Measurements from ENCODE around the gene PROK2.

PROK2 gene

DNA sequence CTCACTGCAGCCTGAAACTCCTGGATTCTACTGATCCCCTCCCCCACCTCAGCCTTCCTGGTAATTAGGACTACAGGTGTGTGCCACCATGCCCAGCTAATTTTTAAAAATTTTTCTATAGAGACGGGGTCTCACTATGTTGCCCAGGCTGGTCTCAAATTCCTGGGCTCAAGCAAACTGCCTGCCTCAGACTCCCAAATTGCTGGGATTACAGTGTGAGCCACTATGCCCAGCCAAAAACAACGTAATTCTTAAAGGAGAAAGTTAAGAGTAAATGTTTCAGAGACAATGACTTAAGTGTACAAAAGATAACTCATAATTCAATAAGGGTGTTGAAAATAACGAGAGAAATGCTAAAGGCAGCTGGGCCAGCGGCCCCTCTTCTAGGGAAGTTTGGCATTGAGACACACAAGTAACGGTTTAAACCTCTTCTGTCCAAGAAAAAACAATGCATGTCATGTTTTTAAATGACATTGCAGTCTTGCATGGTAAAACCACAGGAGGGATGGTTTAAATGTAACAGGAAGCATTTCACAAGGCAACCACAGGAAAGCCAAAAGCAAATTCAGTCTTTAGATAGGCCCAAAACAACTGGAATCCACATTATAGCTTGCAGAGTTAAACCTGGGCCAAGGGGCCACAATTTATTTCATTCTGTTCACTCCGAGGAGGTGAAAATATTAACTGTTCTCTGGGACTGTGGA lies 5.1 kb downstream of the PROK2 start:
- Mint-ChIP-seq H3K36me3 (ENCODE audit: low read depth) (peaks cover 2% of the 10 kb centered on the region), H3K27ac (no peak overlapping the region), H3K27me3 (ENCODE audit: low read depth) (peaks cover 49% of the 10 kb centered on the region), H3K4me1 (ENCODE audit: low read depth) (peaks cover 18% of the 10 kb centered on the region), H3K9me3 (no peaks in the 10 kb centered on the region), H3K4me3 (no peak overlapping the region)

DNA sequence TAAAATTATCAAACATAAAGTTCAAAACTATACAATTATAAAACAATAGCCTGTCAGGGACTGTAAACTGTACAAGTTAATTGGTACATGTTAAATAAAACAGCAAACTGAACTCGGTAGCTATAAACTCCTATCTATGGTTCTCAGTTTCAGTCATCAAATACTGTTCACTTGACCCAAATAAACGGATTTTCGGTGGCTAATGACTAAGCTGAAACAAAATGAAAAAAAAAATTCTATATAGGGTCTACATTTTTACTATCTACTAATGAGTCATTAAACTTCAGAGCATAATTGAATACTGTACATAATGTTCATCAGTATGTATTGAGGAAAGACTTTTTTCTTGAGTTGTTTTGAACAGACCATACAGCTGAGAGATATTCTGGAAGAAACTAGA lies 6.6 kb downstream of the PROK2 start:
- H3K4me3 Mint-ChIP-seq = no peak overlapping the region
- peaks cover 13% of the 10 kb centered on the region for H3K4me1 Mint-ChIP-seq (ENCODE audit: low read depth)
- H3K27me3 Mint-ChIP-seq (ENCODE audit: low read depth) = peaks cover 36% of the 10 kb centered on the region
- H3K36me3 Mint-ChIP-seq (ENCODE audit: low read depth) = no peaks in the 10 kb centered on the region
- no peak overlapping the region for H3K27ac Mint-ChIP-seq
- no peaks in the 10 kb centered on the region for H3K9me3 Mint-ChIP-seq

DNA sequence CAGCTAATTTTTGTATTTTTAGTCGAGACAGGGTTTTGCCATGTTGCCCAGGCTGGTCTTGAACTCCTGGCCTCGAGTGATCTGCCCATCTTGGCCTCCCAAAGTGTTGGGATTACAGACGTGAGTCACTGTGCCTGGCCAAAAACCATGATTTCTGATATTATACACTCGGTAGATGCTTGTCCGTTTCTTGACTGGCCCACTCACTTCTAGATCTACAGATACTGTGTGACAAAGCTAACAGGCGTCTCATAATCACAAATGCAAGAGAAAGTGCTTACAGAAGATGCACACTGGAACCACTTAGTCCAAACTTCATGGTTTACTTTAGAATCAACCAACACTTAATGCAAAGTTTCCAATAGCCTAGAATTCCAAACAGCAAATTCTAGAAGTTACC lies 8.4 kb downstream of the PROK2 start:
- Mint-ChIP-seq H3K4me3 (no peak overlapping the region), H3K4me1 (ENCODE audit: low read depth) (peaks cover 13% of the 10 kb centered on the region), H3K27ac (no peak overlapping the region), H3K9me3 (no peaks in the 10 kb centered on the region), H3K27me3 (ENCODE audit: low read depth) (peaks cover 30% of the 10 kb centered on the region), H3K36me3 (ENCODE audit: low read depth) (no peaks in the 10 kb centered on the region)

DNA sequence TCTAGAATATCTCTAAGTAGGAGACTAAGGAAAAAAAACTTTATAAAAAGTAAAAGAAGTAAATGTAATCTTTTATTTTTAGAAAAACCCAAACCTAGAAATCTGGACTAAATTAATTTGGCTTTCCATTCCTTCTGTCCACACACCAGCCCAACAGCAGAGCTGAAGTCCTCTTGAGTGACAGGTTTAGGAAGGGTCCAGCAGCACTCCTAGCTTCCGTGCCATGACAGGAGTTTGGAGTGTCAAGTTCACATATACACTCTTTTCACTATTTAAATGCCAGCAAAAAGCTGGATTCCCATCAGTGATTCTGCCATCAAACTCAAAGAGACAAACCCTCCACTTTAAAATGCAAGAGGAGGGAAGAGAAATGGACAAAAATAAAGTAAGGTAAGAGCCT lies 13.1 kb downstream of the PROK2 start:
- no peaks in the 10 kb centered on the region for H3K9me3 Mint-ChIP-seq
- H3K36me3 Mint-ChIP-seq (ENCODE audit: low read depth) = no peaks in the 10 kb centered on the region
- no peak overlapping the region for H3K4me3 Mint-ChIP-seq
- H3K4me1 Mint-ChIP-seq (ENCODE audit: low read depth) = no peaks in the 10 kb centered on the region
- H3K27ac Mint-ChIP-seq = no peak overlapping the region
- H3K27me3 Mint-ChIP-seq (ENCODE audit: low read depth) = peaks cover 36% of the 10 kb centered on the region

DNA sequence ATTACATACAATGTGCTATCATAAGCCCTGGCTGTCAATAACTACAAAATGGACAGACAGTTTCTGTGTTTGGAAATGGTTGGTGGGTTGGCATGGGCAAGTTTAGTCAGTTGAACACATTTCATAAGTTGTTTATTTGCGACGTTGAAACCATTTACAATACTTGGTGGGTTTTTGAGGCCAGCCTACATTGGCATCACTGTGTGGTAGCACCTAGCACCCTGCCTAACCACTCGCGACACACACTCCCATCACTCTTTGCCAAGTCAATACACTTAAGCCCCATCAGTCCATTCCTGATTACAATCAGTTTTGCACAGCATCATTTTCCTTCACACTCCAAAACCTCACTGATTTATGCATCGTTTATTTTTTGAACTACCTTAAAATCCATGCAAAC lies 13.8 kb downstream of the PROK2 start:
- Mint-ChIP-seq H3K27ac (no peak overlapping the region), H3K4me1 (ENCODE audit: low read depth) (no peaks in the 10 kb centered on the region), H3K9me3 (no peaks in the 10 kb centered on the region), H3K4me3 (no peak overlapping the region), H3K36me3 (ENCODE audit: low read depth) (no peaks in the 10 kb centered on the region), H3K27me3 (ENCODE audit: low read depth) (peaks cover 40% of the 10 kb centered on the region)

DNA sequence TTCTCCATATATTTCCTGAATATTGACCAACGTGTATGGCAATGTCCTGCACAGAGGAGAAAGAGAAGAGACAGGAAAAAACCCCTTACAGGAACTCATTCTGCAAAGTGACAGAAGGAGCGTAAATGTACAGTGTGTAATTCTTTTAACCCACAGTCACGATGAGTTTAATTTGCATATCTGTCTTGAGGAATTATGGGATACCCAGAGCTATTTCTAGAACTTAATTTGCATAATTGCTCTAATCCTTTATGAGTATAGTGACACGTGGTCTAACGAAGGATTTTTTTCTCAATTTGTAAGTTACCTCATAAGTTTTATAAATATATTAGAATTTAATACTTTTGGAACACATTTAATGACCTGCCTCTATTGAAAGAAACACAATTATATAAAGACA lies 21.5 kb downstream of the PROK2 start:
- Mint-ChIP-seq H3K36me3 (ENCODE audit: low read depth) (no peaks in the 10 kb centered on the region), H3K27ac (no peak overlapping the region), H3K4me1 (ENCODE audit: low read depth) (no peaks in the 10 kb centered on the region), H3K9me3 (no peaks in the 10 kb centered on the region), H3K27me3 (ENCODE audit: low read depth) (peaks cover 37% of the 10 kb centered on the region), H3K4me3 (no peak overlapping the region)

DNA sequence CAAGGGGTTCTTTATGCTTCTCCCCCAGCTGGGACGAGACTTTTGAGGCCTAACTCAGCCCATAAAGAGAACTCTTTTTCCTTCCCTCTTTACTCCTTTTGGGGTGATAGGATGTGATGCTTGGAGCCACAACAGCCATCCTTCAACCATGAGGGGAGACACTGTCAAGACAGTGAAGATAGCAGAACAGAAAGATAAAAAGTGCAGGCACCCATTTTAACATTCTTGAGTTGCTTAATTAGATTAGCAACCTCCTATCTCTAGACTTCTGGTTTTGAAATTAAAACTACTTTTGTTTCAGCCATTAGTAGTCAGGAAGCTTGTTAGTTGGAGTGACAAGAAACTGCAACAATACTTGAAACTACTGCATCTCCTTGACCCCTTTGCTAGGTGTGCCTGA lies 24.8 kb downstream of the PROK2 start:
- H3K27me3 Mint-ChIP-seq (ENCODE audit: low read depth) = peaks cover 60% of the 10 kb centered on the region
- no peaks in the 10 kb centered on the region for H3K9me3 Mint-ChIP-seq
- no peak overlapping the region for H3K4me3 Mint-ChIP-seq
- H3K36me3 Mint-ChIP-seq (ENCODE audit: low read depth) = no peaks in the 10 kb centered on the region
- H3K4me1 Mint-ChIP-seq (ENCODE audit: low read depth) = peaks cover 2% of the 10 kb centered on the region
- H3K27ac Mint-ChIP-seq = no peak overlapping the region

DNA sequence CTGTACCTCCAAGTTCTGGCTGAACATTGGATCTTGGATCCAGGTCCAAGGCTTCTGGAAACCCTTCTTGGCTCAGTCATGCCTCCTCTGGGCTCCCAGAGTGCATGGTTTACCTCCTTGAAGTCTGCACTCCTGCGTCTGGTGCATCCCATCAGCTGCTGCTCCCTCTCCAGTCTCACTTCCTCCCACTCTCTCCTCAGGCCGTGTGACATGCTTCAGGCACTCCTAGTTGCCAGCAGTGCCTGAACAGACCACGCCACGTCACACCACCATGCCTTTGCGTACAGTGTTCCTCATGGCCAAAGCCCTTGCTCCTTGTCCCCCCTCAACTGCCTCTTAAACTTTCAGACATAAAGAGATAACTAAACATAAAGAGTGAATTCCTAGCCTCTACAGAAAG lies 25.5 kb downstream of the PROK2 start:
- H3K27me3 Mint-ChIP-seq (ENCODE audit: low read depth) = peaks cover 65% of the 10 kb centered on the region
- no peak overlapping the region for H3K27ac Mint-ChIP-seq

DNA sequence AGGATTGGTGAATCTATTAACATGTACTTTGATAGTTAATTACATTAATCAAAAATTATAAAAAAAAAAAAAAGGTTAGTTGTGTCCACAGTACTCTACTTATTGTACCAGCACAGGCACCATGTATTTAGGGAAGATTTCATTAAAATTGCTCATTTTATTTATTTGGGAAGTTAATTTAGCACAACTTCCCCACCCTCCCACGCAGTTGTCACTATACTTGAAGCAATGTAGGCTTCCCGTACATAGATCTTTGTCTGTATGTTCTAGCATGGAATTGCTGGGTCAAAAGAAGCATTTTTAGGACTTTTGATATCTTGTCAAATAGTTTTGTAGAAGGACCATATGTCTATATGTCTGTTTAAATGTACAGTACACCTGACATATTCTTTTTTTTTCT lies 26.9 kb downstream of the PROK2 start:
- Mint-ChIP-seq H3K27me3 (ENCODE audit: low read depth) (peaks cover 59% of the 10 kb centered on the region), H3K4me1 (ENCODE audit: low read depth) (peaks cover 3% of the 10 kb centered on the region), H3K4me3 (no peak overlapping the region), H3K27ac (no peak overlapping the region), H3K36me3 (ENCODE audit: low read depth) (no peaks in the 10 kb centered on the region), H3K9me3 (no peaks in the 10 kb centered on the region)

More for the DNA sequence above, 25.5 kb downstream of the PROK2 start:
- peaks cover 3% of the 10 kb centered on the region for H3K4me1 Mint-ChIP-seq (ENCODE audit: low read depth)
- no peak overlapping the region for H3K4me3 Mint-ChIP-seq
- no peaks in the 10 kb centered on the region for H3K36me3 Mint-ChIP-seq (ENCODE audit: low read depth)
- no peaks in the 10 kb centered on the region for H3K9me3 Mint-ChIP-seq

DNA sequence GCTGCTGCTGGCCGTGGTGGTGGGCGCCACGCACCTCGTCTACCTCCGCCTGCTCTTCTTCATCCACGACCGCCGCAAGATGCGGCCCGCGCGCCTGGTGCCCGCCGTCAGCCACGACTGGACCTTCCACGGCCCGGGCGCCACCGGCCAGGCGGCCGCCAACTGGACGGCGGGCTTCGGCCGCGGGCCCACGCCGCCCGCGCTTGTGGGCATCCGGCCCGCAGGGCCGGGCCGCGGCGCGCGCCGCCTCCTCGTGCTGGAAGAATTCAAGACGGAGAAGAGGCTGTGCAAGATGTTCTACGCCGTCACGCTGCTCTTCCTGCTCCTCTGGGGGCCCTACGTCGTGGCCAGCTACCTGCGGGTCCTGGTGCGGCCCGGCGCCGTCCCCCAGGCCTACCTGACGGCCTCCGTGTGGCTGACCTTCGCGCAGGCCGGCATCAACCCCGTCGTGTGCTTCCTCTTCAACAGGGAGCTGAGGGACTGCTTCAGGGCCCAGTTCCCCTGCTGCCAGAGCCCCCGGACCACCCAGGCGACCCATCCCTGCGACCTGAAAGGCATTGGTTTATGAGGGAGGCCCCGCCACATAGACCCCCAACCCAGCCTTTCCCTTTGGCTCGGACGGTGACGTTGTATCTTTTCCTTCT lies 30.2 kb downstream of the PROK2 start:
- H3K4me3 Mint-ChIP-seq = peak overlapping the region; percentile 72
- H3K36me3 Mint-ChIP-seq (ENCODE audit: low read depth) = no peaks in the 10 kb centered on the region
- no peaks in the 10 kb centered on the region for H3K9me3 Mint-ChIP-seq
- H3K4me1 Mint-ChIP-seq (ENCODE audit: low read depth) = peaks cover 6% of the 10 kb centered on the region
- peaks cover 70% of the 10 kb centered on the region for H3K27me3 Mint-ChIP-seq (ENCODE audit: low read depth)
- no peak overlapping the region for H3K27ac Mint-ChIP-seq

DNA sequence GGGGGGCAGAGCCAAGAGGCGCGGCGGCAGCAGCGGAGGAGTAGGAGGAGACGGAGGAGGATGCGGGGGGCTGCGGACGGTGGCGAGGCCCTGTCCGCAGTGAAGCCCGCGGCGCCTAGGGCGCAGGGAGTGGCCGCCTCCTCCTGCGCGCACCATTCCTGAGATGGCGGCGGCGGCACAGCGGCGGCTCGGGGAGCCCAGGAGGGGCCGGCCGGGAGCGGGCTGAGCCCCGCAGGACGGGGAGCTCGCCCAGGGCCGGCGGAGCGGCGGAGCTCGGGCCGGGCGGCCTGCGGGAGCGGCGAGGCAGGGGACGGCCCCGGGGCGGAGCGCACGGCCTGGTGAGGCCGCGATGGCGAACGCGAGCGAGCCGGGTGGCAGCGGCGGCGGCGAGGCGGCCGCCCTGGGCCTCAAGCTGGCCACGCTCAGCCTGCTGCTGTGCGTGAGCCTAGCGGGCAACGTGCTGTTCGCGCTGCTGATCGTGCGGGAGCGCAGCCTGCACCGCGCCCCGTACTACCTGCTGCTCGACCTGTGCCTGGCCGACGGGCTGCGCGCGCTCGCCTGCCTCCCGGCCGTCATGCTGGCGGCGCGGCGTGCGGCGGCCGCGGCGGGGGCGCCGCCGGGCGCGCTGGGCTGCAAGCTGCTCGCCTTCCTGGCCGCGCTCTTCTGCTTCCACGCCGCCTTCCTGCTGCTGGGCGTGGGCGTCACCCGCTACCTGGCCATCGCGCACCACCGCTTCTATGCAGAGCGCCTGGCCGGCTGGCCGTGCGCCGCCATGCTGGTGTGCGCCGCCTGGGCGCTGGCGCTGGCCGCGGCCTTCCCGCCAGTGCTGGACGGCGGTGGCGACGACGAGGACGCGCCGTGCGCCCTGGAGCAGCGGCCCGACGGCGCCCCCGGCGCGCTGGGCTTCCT lies 31.0 kb downstream of the PROK2 start, which contains the start of gene GPR27:
GPR27 (plus strand) TSS at position 155 of the 909 bp plus-strand sequence; CDS start at position 350, 195 bp downstream.
- H3K36me3 Mint-ChIP-seq (ENCODE audit: low read depth) = no peaks in the 10 kb centered on the region
- peaks cover 6% of the 10 kb centered on the region for H3K4me1 Mint-ChIP-seq (ENCODE audit: low read depth)
- H3K9me3 Mint-ChIP-seq = no peaks in the 10 kb centered on the region
- peak within 1 kb of the TSS; percentile 45 for H3K4me3 Mint-ChIP-seq
- peaks cover 64% of the 10 kb centered on the region for H3K27me3 Mint-ChIP-seq (ENCODE audit: low read depth)
- H3K27ac Mint-ChIP-seq = no peak within 1 kb of the TSS

DNA sequence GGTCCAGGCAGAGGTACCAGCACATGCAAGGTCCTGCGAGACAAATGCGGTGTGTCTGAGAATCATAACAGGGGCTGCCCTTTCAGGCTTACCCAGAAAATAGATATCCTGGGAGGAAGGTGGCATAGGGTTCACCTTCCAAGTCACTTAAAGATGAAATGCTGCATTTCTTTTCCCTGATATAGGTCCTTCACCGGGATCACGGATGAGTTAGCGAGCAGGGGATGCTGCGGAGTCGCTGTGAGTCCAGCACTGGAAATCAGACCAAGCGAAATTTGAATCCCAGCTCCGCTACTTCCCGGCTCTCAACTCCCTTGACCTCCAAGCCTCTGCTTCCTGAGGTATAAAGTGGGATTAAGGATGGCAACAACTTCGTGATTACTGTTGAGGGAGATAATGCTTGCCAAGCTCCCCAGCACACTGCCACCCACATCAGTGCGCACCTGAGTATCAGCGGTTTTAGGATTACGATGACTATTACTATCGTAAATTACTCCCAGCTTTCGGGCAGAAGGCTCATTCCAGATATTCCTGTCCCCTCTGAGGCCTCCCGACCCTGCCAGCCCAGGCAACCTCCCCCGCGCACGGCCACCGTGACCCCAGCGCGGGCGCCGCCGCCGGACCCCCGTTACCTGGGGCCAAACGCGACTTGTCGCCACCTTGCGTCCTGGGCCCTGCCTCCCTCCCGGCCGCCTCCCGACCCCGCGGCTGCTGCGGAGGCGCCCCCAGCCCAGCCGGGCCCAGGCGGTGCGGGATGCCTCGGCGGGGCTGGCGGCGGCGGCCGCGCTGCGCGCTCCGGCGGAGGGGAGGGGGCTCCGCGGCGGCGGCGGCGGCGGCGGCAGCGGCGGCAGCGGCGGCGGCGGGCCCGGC lies 31.9 kb downstream of the PROK2 start:
- Mint-ChIP-seq H3K9me3 (no peaks in the 10 kb centered on the region), H3K27ac (no peak overlapping the region), H3K36me3 (ENCODE audit: low read depth) (no peaks in the 10 kb centered on the region), H3K27me3 (ENCODE audit: low read depth) (peaks cover 71% of the 10 kb centered on the region), H3K4me3 (peak overlapping the region; percentile 45), H3K4me1 (ENCODE audit: low read depth) (peaks cover 6% of the 10 kb centered on the region)

DNA sequence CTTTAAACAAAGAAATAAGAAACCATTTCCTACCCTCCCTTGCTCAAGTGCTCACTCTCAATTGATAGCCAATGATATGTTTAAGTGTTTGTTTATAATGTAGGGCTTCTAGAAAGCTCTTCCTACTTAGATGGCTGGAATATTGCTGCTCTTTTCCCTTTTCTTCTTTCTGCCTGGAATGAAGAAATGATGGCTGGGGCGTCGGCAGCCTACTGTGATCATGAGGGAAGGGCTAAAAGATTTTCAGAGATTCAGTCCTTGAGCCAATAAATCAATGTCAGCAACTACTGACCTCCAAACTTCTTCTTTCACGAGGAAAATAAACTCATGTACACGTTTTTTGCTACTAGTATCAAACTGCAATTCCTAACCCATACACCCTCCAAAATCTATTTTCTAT lies 33.3 kb downstream of the PROK2 start:
- Mint-ChIP-seq H3K27ac (no peak overlapping the region), H3K9me3 (no peaks in the 10 kb centered on the region), H3K36me3 (ENCODE audit: low read depth) (no peaks in the 10 kb centered on the region), H3K4me1 (ENCODE audit: low read depth) (peaks cover 6% of the 10 kb centered on the region), H3K4me3 (no peak overlapping the region), H3K27me3 (ENCODE audit: low read depth) (peaks cover 58% of the 10 kb centered on the region)

DNA sequence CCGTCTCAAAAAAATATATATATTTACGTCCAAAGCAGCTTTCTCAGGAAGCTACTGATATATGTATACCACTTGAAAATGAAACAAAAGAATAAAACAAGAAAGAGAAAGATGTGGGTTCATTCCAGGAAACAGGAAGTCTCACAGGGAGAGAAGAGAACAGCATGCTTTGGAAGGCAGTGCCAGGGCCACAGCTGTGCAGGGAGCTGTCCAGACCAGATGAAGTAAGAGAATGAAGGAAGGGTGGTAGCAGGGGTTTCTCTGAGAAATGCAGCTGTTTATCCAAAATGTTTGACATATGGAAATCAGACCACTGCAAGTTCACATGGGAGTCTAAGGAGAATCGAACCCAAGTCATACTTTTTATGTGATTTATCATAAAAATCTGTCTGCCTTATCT lies 40.2 kb downstream of the PROK2 start:
- Mint-ChIP-seq H3K36me3 (ENCODE audit: low read depth) (peaks cover 2% of the 10 kb centered on the region), H3K27ac (no peak overlapping the region), H3K4me1 (ENCODE audit: low read depth) (no peaks in the 10 kb centered on the region), H3K9me3 (peaks cover 37% of the 10 kb centered on the region), H3K4me3 (no peak overlapping the region), H3K27me3 (ENCODE audit: low read depth) (peaks cover 32% of the 10 kb centered on the region)

Data from T-helper 1 cell treated with Interleukin-12 subunit alpha and Interleukin-12 subunit beta and Interleukin-4 antibody, amounts not matched to agents 30 μg/mL and 1 μg/mL, for 36 hours (primary cell).